Trophoblast cell (in vitro differentiated cells and primary cell): ENCODE measurements around the gene TRAF3IP1.

Experiments
- DNase-seq, 2 donors: peaks; one replicate each; pipeline ENCODE4 v3.0.0-alpha.2; 2016
- H2AFZ ChIP-seq: 2 replicates; pipeline ENCODE4 v1.6.1; 2013; ENCODE audit warnings: low read length, moderate library complexity, mild to moderate bottlenecking; ENCODE audit not compliant: insufficient read depth, poor library complexity
- H2AK5ac ChIP-seq: 2 replicates; pipeline ENCODE4 v1.6.1; 2013; ENCODE audit warnings: mild to moderate bottlenecking, low read length
- H2BK120ac ChIP-seq: 2 replicates; pipeline ENCODE4 v1.6.1; 2013; ENCODE audit warnings: low read length, mild to moderate bottlenecking, moderate library complexity; ENCODE audit not compliant: insufficient read depth, poor library complexity
- H2BK12ac ChIP-seq: 2 replicates; pipeline ENCODE4 v1.6.1; 2013; ENCODE audit warnings: mild to moderate bottlenecking, low read length, moderate library complexity
- H2BK5ac ChIP-seq: 2 replicates; pipeline ENCODE4 v1.6.1; 2013; ENCODE audit warnings: low read length, low read depth, moderate library complexity, mild to moderate bottlenecking; ENCODE audit not compliant: poor library complexity
- H3K14ac ChIP-seq: 2 replicates; pipeline ENCODE4 v1.6.1; 2013; ENCODE audit warnings: mild to moderate bottlenecking, low read length
- H3K18ac ChIP-seq: 2 replicates; pipeline ENCODE4 v1.6.1; 2013; ENCODE audit warnings: mild to moderate bottlenecking, low read length
- H3K23ac ChIP-seq: 2 replicates; pipeline ENCODE4 v1.6.1; 2013; ENCODE audit warnings: low read length
- H3K27ac ChIP-seq: 2 replicates; pipeline ENCODE4 v1.5.1; 2013; ENCODE audit warnings: low read depth, mild to moderate bottlenecking, inconsistent platforms, low read length, moderate library complexity
- H3K27me3 ChIP-seq: 2 replicates; pipeline ENCODE4 v1.6.1; 2013; ENCODE audit warnings: inconsistent platforms, mild to moderate bottlenecking, low read length, moderate library complexity; ENCODE audit not compliant: insufficient read depth
- H3K36me3 ChIP-seq, 2 experiments: 1 replicate in 1 of 2; 2 replicates in 1 of 2; pipeline ENCODE4 v1.6.1; 2013; ENCODE audit warnings: low read length in 2 of 2, mild to moderate bottlenecking in 2 of 2, moderate library complexity in 1 of 2; ENCODE audit not compliant: insufficient read depth in 2 of 2, control insufficient read depth in 1 of 2
- H3K4ac ChIP-seq: 2 replicates; pipeline ENCODE4 v1.6.1; 2013; ENCODE audit warnings: low read depth, mild to moderate bottlenecking, low read length, moderate library complexity
- H3K4me1 ChIP-seq, 2 experiments: 1 replicate in 1 of 2; 2 replicates in 1 of 2; pipeline ENCODE4 v1.6.1; 2013; ENCODE audit warnings: low read length in 2 of 2, mild to moderate bottlenecking in 2 of 2, moderate library complexity in 1 of 2; ENCODE audit not compliant: insufficient read depth in 2 of 2, control insufficient read depth in 1 of 2
- H3K4me2 ChIP-seq: 2 replicates; pipeline ENCODE4 v1.6.1; 2013; ENCODE audit warnings: inconsistent platforms, mild to moderate bottlenecking, low read length, moderate library complexity
- H3K4me3 ChIP-seq: 2 replicates; pipeline ENCODE4 v1.5.1; 2013; ENCODE audit warnings: mild to moderate bottlenecking, low read depth, low read length, inconsistent platforms
- H3K79me1 ChIP-seq: one replicate; pipeline ENCODE4 v1.6.1; 2013; ENCODE audit warnings: low read length
- H3K79me2 ChIP-seq: 2 replicates; pipeline ENCODE4 v1.6.1; 2013; ENCODE audit warnings: low read length, mild to moderate bottlenecking; ENCODE audit not compliant: control insufficient read depth, insufficient read depth, poor library complexity
- H3K9ac ChIP-seq: 2 replicates; pipeline ENCODE4 v1.6.1; 2013; ENCODE audit warnings: mild to moderate bottlenecking, low read length
- H3K9me3 ChIP-seq: 2 replicates; pipeline ENCODE4 v1.6.1; 2013; ENCODE audit warnings: low read depth, mild to moderate bottlenecking, control low read depth, inconsistent platforms, low read length; ENCODE audit not compliant: insufficient read depth
- H4K12ac ChIP-seq: 2 replicates; pipeline ENCODE4 v1.6.1; 2013; ENCODE audit warnings: low read depth, mild to moderate bottlenecking, low read length, moderate library complexity
- H4K8ac ChIP-seq: 2 replicates; pipeline ENCODE4 v1.6.1; 2013; ENCODE audit warnings: low read depth, mild to moderate bottlenecking, low read length, moderate library complexity
- H4K91ac ChIP-seq: one replicate; pipeline ENCODE4 v1.6.1; 2013; ENCODE audit warnings: low read depth, mild to moderate bottlenecking, low read length, moderate library complexity
- WGBS: extraction: QIAGEN DNeasy Blood & Tissue Kit; methylation state at CpG from one replicate; pipeline ENCODE4 v1.1.7; 2013; ENCODE audit warnings: missing lambda C conversion rate; ENCODE audit not compliant: insufficient read length, insufficient coverage; ENCODE audit errors: extremely low coverage; 5-methylcytosine and 5-hydroxymethylcytosine counted together

TRAF3IP1 gene

DNA sequence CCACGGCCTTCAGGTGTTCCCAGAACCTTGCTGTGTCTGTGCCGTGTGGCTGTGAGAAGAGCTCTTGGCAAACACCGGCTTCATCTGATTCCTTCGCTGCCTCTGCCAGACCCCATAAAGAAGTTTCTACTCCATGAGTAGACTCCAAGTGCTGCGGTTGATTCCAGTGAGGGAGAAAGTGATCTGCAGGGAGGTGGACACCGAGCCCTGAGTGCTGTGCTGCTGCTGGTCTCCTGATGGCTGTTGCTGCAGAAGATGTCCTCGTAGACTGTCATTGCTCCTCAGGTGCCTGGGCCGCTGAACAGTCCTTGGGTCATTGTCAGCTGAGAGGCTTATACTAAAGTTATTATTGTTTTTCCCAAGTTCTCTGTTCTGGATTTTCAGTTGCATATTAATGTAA lies 126.1 kb downstream of the TRAF3IP1 start:
- H3K79me1 ChIP-seq: no peaks in the 10 kb centered on the region
- peaks cover 52 to 58% of the 10 kb centered on the region in 2 experiments for H3K36me3 ChIP-seq
- no peak overlapping the region for H2BK12ac ChIP-seq
- no peak overlapping the region for H3K4me2 ChIP-seq
- H3K9ac ChIP-seq: no peak overlapping the region
- no peak overlapping the region for H2AFZ ChIP-seq
- no peak for DNase-seq
- H4K12ac ChIP-seq: no peak overlapping the region
- no peaks in the 10 kb centered on the region for H3K27me3 ChIP-seq
- no peak overlapping the region for H3K27ac ChIP-seq
- no peak overlapping the region for H2AK5ac ChIP-seq
- no peaks in the 10 kb centered on the region for H3K79me2 ChIP-seq
- H3K14ac ChIP-seq: no peak overlapping the region
- no peaks in the 10 kb centered on the region for H3K4me1 ChIP-seq
- no peak overlapping the region for H4K91ac ChIP-seq
- H2BK120ac ChIP-seq: no peak overlapping the region
- H4K8ac ChIP-seq: no peak overlapping the region
- no peak overlapping the region for H3K18ac ChIP-seq
- H3K9me3 ChIP-seq: peaks cover 2% of the 10 kb centered on the region
- H3K4me3 ChIP-seq: no peak overlapping the region
- WGBS: no CpG with 5 or more reads among the region's 8 CpGs
- no peak overlapping the region for H2BK5ac ChIP-seq
- no peak overlapping the region for H3K4ac ChIP-seq
- H3K23ac ChIP-seq: no peak overlapping the region

GRCh38 chr2:238448031-238448955 lies 128.0 kb downstream of the TRAF3IP1 start:
- Histone ChIP-seq H3K4me1 (no peaks in the 10 kb centered on the region), H3K27ac (no peak overlapping the region), H3K79me1 (no peaks in the 10 kb centered on the region), H4K91ac (no peak overlapping the region), H3K79me2 (no peaks in the 10 kb centered on the region), H4K12ac (no peak overlapping the region), H2BK12ac (no peak overlapping the region), H3K27me3 (no peaks in the 10 kb centered on the region), H3K9me3 (peaks cover 2% of the 10 kb centered on the region), H2BK120ac (no peak overlapping the region), H3K18ac (no peak overlapping the region), H2AK5ac (no peak overlapping the region), H3K14ac (no peak overlapping the region), H2BK5ac (no peak overlapping the region), H3K36me3 (peaks cover 53 to 70% of the 10 kb centered on the region in 2 experiments), H3K9ac (no peak overlapping the region), H2AFZ (no peak overlapping the region), H4K8ac (no peak overlapping the region), H3K4me3 (no peak overlapping the region), H3K23ac (no peak overlapping the region), H3K4ac (no peak overlapping the region), H3K4me2 (no peak overlapping the region)
- DNase-seq: no peak
- no CpG with 5 or more reads among the region's 19 CpGs for WGBS

DNA sequence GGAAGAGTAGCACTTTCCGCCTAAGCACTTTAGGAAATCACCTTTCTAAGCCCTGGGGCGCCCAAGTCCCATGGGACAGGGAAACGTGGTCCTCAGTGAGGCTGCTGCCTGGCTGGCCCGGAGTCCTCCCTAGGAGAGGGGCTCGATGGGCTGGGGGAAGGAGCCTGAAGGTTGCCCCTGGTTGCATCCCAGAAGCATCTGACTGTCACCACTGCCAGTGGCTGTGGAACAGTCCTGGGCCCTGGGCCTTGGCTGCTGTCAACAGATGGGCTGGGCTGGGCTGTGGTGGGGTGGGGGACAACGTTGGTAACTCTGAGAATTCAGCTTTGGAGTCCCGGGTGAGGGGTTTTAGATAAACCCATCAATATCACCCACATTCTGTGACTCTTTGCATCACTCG lies 128.9 kb downstream of the TRAF3IP1 start:
- Histone ChIP-seq H3K4me2 (no peak overlapping the region), H3K14ac (no peak overlapping the region), H3K9me3 (peaks cover 2% of the 10 kb centered on the region), H3K23ac (no peak overlapping the region), H2BK5ac (no peak overlapping the region), H4K8ac (no peak overlapping the region), H4K91ac (no peak overlapping the region), H3K4me3 (no peak overlapping the region), H4K12ac (no peak overlapping the region), H2BK12ac (no peak overlapping the region), H3K27ac (no peak overlapping the region), H3K36me3 (peaks cover 50 to 67% of the 10 kb centered on the region in 2 experiments), H2AK5ac (no peak overlapping the region), H3K79me2 (no peaks in the 10 kb centered on the region), H3K18ac (no peak overlapping the region), H2AFZ (no peak overlapping the region), H3K4ac (no peak overlapping the region), H3K79me1 (no peaks in the 10 kb centered on the region), H3K9ac (no peak overlapping the region), H3K4me1 (no peaks in the 10 kb centered on the region), H3K27me3 (no peaks in the 10 kb centered on the region), H2BK120ac (no peak overlapping the region)
- WGBS: no CpG with 5 or more reads among the region's 8 CpGs
- no peak for DNase-seq

GRCh38 chr2:238449909-238450417 lies 129.6 kb downstream of the TRAF3IP1 start:
- Histone ChIP-seq H3K18ac (no peak overlapping the region), H3K9me3 (peaks cover 2% of the 10 kb centered on the region)
- peak in 1 of 2 donors; percentile 13 for DNase-seq

More at GRCh38 chr2:238449909-238450417, 129.6 kb downstream of the TRAF3IP1 start:
- no peak overlapping the region for H2AFZ ChIP-seq
- no peaks in the 10 kb centered on the region for H3K4me1 ChIP-seq
- no peaks in the 10 kb centered on the region for H3K27me3 ChIP-seq
- H4K8ac ChIP-seq: no peak overlapping the region
- H3K4me3 ChIP-seq: no peak overlapping the region
- H3K9ac ChIP-seq: no peak overlapping the region
- no peak overlapping the region for H3K23ac ChIP-seq
- no peak overlapping the region for H4K12ac ChIP-seq
- no peak overlapping the region for H2BK12ac ChIP-seq
- no peak overlapping the region for H4K91ac ChIP-seq
- no peak overlapping the region for H3K27ac ChIP-seq
- WGBS: no CpG with 5 or more reads among the region's 9 CpGs
- no peak overlapping the region for H3K4me2 ChIP-seq
- H3K79me1 ChIP-seq: no peaks in the 10 kb centered on the region
- H3K14ac ChIP-seq: no peak overlapping the region
- H3K79me2 ChIP-seq: no peaks in the 10 kb centered on the region
- no peak overlapping the region for H2AK5ac ChIP-seq
- H3K4ac ChIP-seq: no peak overlapping the region
- peaks cover 46 to 62% of the 10 kb centered on the region in 2 experiments for H3K36me3 ChIP-seq
- no peak overlapping the region for H2BK5ac ChIP-seq
- no peak overlapping the region for H2BK120ac ChIP-seq
